GM18858 (cell line): ENCODE data around the gene CACNA1C.

Experiments
- ATAC-seq: cut with Tn5 transposase; IDR thresholded peaks from one replicate; pipeline ENCODE4 v1.9.1; 2021; ENCODE audit not compliant: unreplicated experiment

Gene CACNA1C

GRCh38 chr12:2311020-2311778 lies 258.4 kb downstream of the CACNA1C start:
- ATAC-seq: no peak

- no peak for ATAC-seq
These were observed 259.4 kb downstream of the CACNA1C start for GRCh38 chr12:2312175-2312574.

GRCh38 chr12:2312770-2313169 lies 260.0 kb downstream of the CACNA1C start:
- no peak for ATAC-seq

- ATAC-seq: no peak
These were observed 261.7 kb downstream of the CACNA1C start for GRCh38 chr12:2314492-2314891.

- no peak for ATAC-seq
These were observed 265.0 kb downstream of the CACNA1C start for GRCh38 chr12:2317772-2318171.

- no peak for ATAC-seq
These were observed 265.5 kb downstream of the CACNA1C start for GRCh38 chr12:2318286-2318685.

- no peak for ATAC-seq
These were observed 266.3 kb downstream of the CACNA1C start for GRCh38 chr12:2319136-2319535.

GRCh38 chr12:2319737-2320506 lies 267.1 kb downstream of the CACNA1C start:
- ATAC-seq: no peak

- ATAC-seq: no peak
These were observed 268.1 kb downstream of the CACNA1C start for GRCh38 chr12:2320841-2321240.

- ATAC-seq: no peak
These were observed 269.9 kb downstream of the CACNA1C start for GRCh38 chr12:2322554-2323120.

GRCh38 chr12:2323532-2324255 lies 270.9 kb downstream of the CACNA1C start:
- no peak for ATAC-seq

GRCh38 chr12:2324387-2324786 lies 271.6 kb downstream of the CACNA1C start:
- no peak for ATAC-seq

- ATAC-seq: no peak
These were observed 272.7 kb downstream of the CACNA1C start for GRCh38 chr12:2325519-2325918.

- no peak for ATAC-seq
These were observed 273.7 kb downstream of the CACNA1C start for GRCh38 chr12:2326470-2326869.

- no peak for ATAC-seq
These were observed 275.9 kb downstream of the CACNA1C start for GRCh38 chr12:2328661-2329060.

GRCh38 chr12:2329661-2330210 lies 276.9 kb downstream of the CACNA1C start:
- ATAC-seq: no peak

GRCh38 chr12:2332236-2332635 lies 279.4 kb downstream of the CACNA1C start:
- ATAC-seq: no peak

GRCh38 chr12:2332947-2333346 lies 280.2 kb downstream of the CACNA1C start:
- no peak for ATAC-seq

- no peak for ATAC-seq
These were observed 280.9 kb downstream of the CACNA1C start for GRCh38 chr12:2333491-2334195.

- no peak for ATAC-seq
These were observed 281.5 kb downstream of the CACNA1C start for GRCh38 chr12:2334271-2334670.
